Body of pancreas (tissue), 4 donors: Measurements from ENCODE around the gene PDZRN3. TPM values are rescaled to one million over a fixed set of nuclear protein-coding genes. Genes with fewer than 3 reads are reported as not detected.

Source experiments
- ATAC-seq: fragments of 150-250 bp; one replicate; pipeline ENCODE4 v1.9.1; 2016
- DNase-seq, 4 donors: peaks; one replicate each; pipeline ENCODE4 v3.0.0-alpha.2; 2019
- H3K27ac ChIP-seq, 4 donors: fragments of 200-600 bp; sonication (generic); 1 replicate in 3 of 4; 2 replicates in 1 of 4; pipeline versions ENCODE4 v1.5.1 to v1.6.1; 2016 to 2019; ENCODE audit warnings: mild to moderate bottlenecking in 1 of 4, mixed read lengths in 1 of 4, moderate library complexity in 1 of 4
- H3K27me3 ChIP-seq, 2 donors: fragments of 200-600 bp; sonication (generic); one replicate each; pipeline ENCODE4 v1.6.0; 2016; ENCODE audit warnings: mild to moderate bottlenecking in 1 of 2
- H3K36me3 ChIP-seq, 2 donors: fragments of 200-600 bp; sonication (generic); replicated peaks in 1 of 2; 2 replicates each; pipeline ENCODE4 v1.5.1; 2016; ENCODE audit warnings: low read depth in 2 of 2; ENCODE audit not compliant: insufficient read depth in 1 of 2
- H3K4me1 ChIP-seq: fragments of 200-600 bp; sonication (generic); one replicate; pipeline ENCODE4 v1.6.0; 2016
- H3K4me3 ChIP-seq, 2 donors: fragments of 200-600 bp; sonication (generic); 1 replicate in 1 of 2; 2 replicates in 1 of 2; pipeline ENCODE4 v1.5.1; 2016 to 2019
- H3K9me3 ChIP-seq, 3 donors: fragments of 200-600 bp; sonication (generic); 1 replicate in 2 of 3; 2 replicates in 1 of 3; pipeline ENCODE4 v1.5.1; 2016
- POLR2A ChIP-seq, 3 donors: fragments of 450-650 bp; IDR thresholded peaks; one replicate each; pipeline ENCODE4 v1.6.1; 2016; ENCODE audit warnings: antibody characterized with exemption in 3 of 3, mild to moderate bottlenecking in 2 of 3
- WGBS, 2 donors: methylation state at CpG; one replicate each; pipeline ENCODE4 v1.1.5; 2017; 5-methylcytosine and 5-hydroxymethylcytosine counted together
- intact Hi-C: fragments of 100-400 bp; cut with DNase I; formaldehyde crosslinking; loops from one replicate; pipeline ENCODE4 v1.15.1; 2023
- total RNA-seq, 2 donors: library from RNA; depleted of rRNA; stranded (reverse); fragments of >200 nt; gene quantifications; one replicate each; pipeline ENCODE4 v1.1.0, GENCODE V29; 2016
- TF ChIP-seq, protein P1 (sequence below), 7 experiments: fragments of 450-650 bp in 4 of 7; fragments of 200-600 bp in 3 of 7; sonication (generic) in 3 of 7; IDR thresholded peaks; one replicate each; pipeline ENCODE4 v1.5.1; 2016 to 2019; ENCODE audit warnings: antibody characterized with exemption in 7 of 7

PDZRN3 gene
- total RNA-seq, 2 donors from 2014 or later = 18.9 to 41.9 TPM

DNA sequence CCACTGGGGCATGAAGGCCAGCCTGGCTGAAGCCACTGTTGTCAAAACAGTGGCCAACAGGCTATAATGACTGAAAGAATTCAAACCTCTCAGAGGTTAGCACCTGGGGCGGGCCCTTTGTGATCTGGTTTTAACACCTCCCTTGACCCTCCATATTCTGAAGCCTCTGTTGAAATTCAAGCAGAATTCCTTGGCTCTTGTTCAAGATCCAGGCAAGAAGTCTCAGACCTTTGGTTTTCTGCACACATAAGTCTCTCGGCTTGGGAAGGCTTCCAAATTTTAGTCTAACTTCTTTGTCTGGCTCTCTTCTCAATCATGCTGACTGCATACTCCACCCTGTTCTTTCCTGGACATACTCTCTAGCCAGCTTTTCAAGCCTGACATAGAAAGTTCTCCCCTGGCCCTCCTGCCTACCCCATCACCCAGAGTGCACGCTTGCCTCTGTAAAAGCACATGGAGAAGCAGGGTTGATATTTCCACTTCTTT is 144.5 kb downstream of the PDZRN3 start:
- Histone ChIP-seq H3K9me3 (no peaks in the 10 kb centered on the region), H3K27ac (peak overlapping the region in 2 of 4 donors; percentile 18 to 22), H3K4me1 (peaks cover 22% of the 10 kb centered on the region), H3K36me3 (no peaks in the 10 kb centered on the region), H3K27me3 (no peaks in the 10 kb centered on the region), H3K4me3 (no peak overlapping the region)
- ATAC-seq (peak; percentile 33), DNase-seq (peak; percentile 19 to 22 (median 20))
- intact Hi-C loops = no loop called here
- TF ChIP-seq, protein P1, sequence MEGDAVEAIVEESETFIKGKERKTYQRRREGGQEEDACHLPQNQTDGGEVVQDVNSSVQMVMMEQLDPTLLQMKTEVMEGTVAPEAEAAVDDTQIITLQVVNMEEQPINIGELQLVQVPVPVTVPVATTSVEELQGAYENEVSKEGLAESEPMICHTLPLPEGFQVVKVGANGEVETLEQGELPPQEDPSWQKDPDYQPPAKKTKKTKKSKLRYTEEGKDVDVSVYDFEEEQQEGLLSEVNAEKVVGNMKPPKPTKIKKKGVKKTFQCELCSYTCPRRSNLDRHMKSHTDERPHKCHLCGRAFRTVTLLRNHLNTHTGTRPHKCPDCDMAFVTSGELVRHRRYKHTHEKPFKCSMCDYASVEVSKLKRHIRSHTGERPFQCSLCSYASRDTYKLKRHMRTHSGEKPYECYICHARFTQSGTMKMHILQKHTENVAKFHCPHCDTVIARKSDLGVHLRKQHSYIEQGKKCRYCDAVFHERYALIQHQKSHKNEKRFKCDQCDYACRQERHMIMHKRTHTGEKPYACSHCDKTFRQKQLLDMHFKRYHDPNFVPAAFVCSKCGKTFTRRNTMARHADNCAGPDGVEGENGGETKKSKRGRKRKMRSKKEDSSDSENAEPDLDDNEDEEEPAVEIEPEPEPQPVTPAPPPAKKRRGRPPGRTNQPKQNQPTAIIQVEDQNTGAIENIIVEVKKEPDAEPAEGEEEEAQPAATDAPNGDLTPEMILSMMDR (IDR thresholded peaks at IDR 0.05) = no peak
- no peak for TF ChIP-seq POLR2A (IDR thresholded peaks at IDR 0.05)
- WGBS, 2 donors = 59 to 61% methylated on average over 3 of the region's 3 CpGs

DNA sequence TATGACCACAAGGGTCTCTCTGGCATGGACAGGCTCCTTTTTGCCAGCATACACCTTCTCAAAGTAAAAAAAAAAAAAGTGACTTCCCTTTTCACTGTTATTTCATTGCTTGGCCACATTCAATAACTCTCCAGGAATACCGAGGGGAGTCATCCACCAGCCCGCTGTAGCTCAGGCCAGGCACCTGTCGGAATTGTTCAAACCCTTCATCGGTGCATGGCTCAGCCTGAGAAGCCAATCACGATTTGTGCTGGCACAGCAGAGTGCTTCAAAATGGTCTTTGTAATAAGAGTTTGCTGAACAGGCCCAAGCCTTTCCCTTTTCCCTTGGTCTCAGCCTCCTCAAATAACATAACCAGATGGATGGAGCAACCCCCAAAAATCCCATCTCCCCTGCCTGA is 145.4 kb downstream of the PDZRN3 start:
- intact Hi-C loops = no loop called here
- Histone ChIP-seq H3K27ac (no peak overlapping the region), H3K27me3 (no peaks in the 10 kb centered on the region), H3K4me3 (no peak overlapping the region), H3K9me3 (no peaks in the 10 kb centered on the region), H3K4me1 (peaks cover 31% of the 10 kb centered on the region), H3K36me3 (no peaks in the 10 kb centered on the region)
- 92 to 95% methylated on average over 5 of the region's 5 CpGs for WGBS, 2 donors
- no peak for ATAC-seq
- DNase-seq = no peak
- no peak for TF ChIP-seq POLR2A (IDR thresholded peaks at IDR 0.05)
- TF ChIP-seq, protein P1 (IDR thresholded peaks at IDR 0.05) = no peak

DNA sequence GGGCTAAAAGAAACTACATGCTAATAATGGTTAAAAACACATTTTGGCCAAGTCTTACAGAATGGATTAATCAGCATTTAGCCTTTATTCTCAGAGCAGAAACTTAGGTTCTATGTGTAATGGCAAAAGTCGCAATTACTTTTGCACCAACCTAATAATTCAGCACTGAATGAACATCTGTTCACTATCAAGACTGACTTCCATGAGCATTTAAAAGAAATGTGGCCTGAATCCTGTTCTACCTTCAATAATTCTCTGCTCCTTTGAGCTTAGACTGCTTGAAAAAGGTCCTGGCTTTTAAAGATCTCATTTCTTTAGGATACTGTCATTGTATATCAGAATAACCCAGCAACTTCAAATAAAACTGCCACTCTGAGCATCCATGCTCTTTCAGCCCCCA is 145.9 kb downstream of the PDZRN3 start:
- ATAC-seq = no peak

DNA sequence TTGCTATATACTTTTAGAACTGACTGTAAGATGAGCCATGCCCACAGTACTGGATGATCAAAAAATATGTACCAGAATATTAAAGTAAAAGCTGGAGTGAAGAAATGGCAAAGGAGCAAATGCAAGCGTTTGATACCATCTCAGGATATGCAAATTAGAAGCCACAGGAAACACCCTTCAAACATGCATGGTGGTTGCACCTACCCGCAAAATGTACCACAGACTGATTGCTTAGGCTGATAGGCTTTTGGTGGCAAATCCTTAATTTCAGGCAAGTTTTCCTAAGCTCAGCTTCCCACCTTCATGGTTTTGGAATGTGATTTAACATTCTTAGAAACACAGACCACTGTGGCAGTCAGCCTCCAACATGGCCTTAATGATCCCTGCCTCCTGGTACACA is 149.0 kb downstream of the PDZRN3 start:
- WGBS, 2 donors = 44 to 82% methylated on average over 2 of the region's 2 CpGs
- no peaks in the 10 kb centered on the region for H3K9me3 ChIP-seq
- intact Hi-C loops = no loop called here
- no peak overlapping the region for H3K4me3 ChIP-seq
- DNase-seq (no peak), ATAC-seq (no peak)
- no peaks in the 10 kb centered on the region for H3K36me3 ChIP-seq
- no peaks in the 10 kb centered on the region for H3K27me3 ChIP-seq
- TF ChIP-seq, protein P1 (IDR thresholded peaks at IDR 0.05) = no peak
- TF ChIP-seq POLR2A (IDR thresholded peaks at IDR 0.05) = no peak
- H3K27ac ChIP-seq = no peak overlapping the region
- peaks cover 63% of the 10 kb centered on the region for H3K4me1 ChIP-seq

More for the DNA sequence above, 145.9 kb downstream of the PDZRN3 start:
- Histone ChIP-seq H3K9me3 (no peaks in the 10 kb centered on the region), H3K36me3 (no peaks in the 10 kb centered on the region), H3K27ac (no peak overlapping the region), H3K4me1 (peaks cover 34% of the 10 kb centered on the region), H3K27me3 (no peaks in the 10 kb centered on the region), H3K4me3 (no peak overlapping the region)
- intact Hi-C loops = no loop called here
- 81 to 90% methylated on average over 1 of the region's 1 CpG for WGBS, 2 donors
- no peak for TF ChIP-seq POLR2A (IDR thresholded peaks at IDR 0.05)
- TF ChIP-seq, protein P1 (IDR thresholded peaks at IDR 0.05) = no peak
- DNase-seq = no peak

DNA sequence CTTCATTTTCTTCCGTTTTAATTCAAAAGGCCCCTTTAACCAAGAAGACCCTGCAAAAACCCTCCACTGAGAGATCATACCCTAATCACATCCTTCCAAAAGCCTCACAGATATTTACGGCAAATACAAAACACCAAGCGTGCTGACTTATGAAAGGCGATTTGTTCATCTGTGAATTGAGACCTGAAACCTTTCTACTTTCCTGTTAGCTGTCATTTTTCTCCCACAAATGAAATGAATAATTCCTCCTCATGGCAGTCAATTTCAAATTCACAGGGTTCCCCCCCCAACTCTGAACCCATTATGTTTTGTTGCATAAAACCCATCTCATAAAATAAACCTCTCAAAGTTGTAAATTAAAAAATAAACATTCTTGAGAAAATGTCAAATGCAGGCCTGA is 149.6 kb downstream of the PDZRN3 start:
- Histone ChIP-seq H3K4me3 (no peak overlapping the region), H3K27ac (peak overlapping the region in 3 of 4 donors; percentile 69 to 81 (median 81)), H3K36me3 (no peaks in the 10 kb centered on the region), H3K9me3 (no peaks in the 10 kb centered on the region), H3K4me1 (peaks cover 57% of the 10 kb centered on the region), H3K27me3 (no peaks in the 10 kb centered on the region)
- ATAC-seq (no peak), DNase-seq (no peak)
- TF ChIP-seq, protein P1 (IDR thresholded peaks at IDR 0.05) = no peak
- intact Hi-C loops = no loop called here
- 93% methylated on average over 4 of the region's 4 CpGs for WGBS, 2 donors
